ENCODE data around the gene ADAT2. TPM values are rescaled to one million over a fixed set of nuclear protein-coding genes. Genes with fewer than 3 reads are reported as not detected.
"Not testable (repeated sequence)": the region's sequence is repeated elsewhere in the genome, so short reads cannot be mapped to it uniquely, and the experiment has no call there.

The ADAT2 gene
- total RNA-seq, 1 experiment from 2014 or later = 9.9 TPM

- no peaks in the 10 kb centered on the region for H3K9me3 Mint-ChIP-seq (ENCODE audit: low read depth, unreplicated experiment)
- no peak for TF ChIP-seq CTCF (IDR thresholded peaks at IDR 0.05; ENCODE audit: unreplicated experiment)
- CTCF ChIA-PET = interaction anchor here (0.5 kb wide), 1 partner anchor 447 kb away, joined by 5 read pairs; no protein-coding TSS in a partner anchor
- H3K4me3 Mint-ChIP-seq (ENCODE audit: low read depth, unreplicated experiment) = no peak overlapping the region
- no peaks in the 10 kb centered on the region for H3K27me3 Mint-ChIP-seq (ENCODE audit: unreplicated experiment)
- no peak for DNase-seq
- intact Hi-C loops (cut with micrococcal nuclease; ENCODE audit: unreplicated experiment) = no loop called here
- no TSS peak for BruUV-seq (replicated peaks)
- no peaks in the 10 kb centered on the region for H3K4me1 Mint-ChIP-seq (ENCODE audit: low read depth, unreplicated experiment)
- no peaks in the 10 kb centered on the region for H3K36me3 Mint-ChIP-seq (ENCODE audit: insufficient read depth, unreplicated experiment)
- no peak overlapping the region for H3K27ac Mint-ChIP-seq (ENCODE audit: unreplicated experiment)
These were observed 28.1 kb upstream of the ADAT2 start for GRCh38 chr6:143478479-143479062.

DNA sequence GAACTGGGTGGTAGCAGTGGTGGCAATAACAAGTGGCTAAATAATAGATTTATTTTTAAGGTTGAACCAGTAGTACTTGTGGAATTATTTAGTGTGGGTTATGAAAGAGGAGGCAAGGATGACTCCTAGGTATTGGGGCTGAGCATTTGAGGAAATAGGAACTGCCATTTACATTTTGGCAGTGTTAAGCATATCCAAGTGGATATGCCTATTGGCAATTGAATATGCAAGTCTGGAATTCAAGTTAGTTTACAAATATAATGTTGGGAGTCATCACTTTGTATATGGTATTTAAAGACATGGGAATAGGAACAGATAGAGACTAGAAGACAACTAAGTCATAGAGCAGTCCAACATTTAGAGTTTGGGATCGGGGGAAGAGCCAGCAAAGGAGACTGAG is 26.1 kb upstream of the ADAT2 start:
- H3K36me3 Mint-ChIP-seq (ENCODE audit: insufficient read depth, unreplicated experiment) = no peaks in the 10 kb centered on the region
- CTCF ChIA-PET = no interaction called here
- BruUV-seq (replicated peaks) = no TSS peak

GRCh38 chr6:143471822-143472221 is 21.3 kb upstream of the ADAT2 start:
- BruUV-seq (replicated peaks) = no TSS peak
- no peak for TF ChIP-seq CTCF (IDR thresholded peaks at IDR 0.05; ENCODE audit: unreplicated experiment)
- Mint-ChIP-seq H3K9me3 (ENCODE audit: low read depth, unreplicated experiment) (no peaks in the 10 kb centered on the region), H3K36me3 (ENCODE audit: insufficient read depth, unreplicated experiment) (no peaks in the 10 kb centered on the region), H3K27me3 (ENCODE audit: unreplicated experiment) (no peaks in the 10 kb centered on the region), H3K4me1 (ENCODE audit: low read depth, unreplicated experiment) (no peaks in the 10 kb centered on the region), H3K4me3 (ENCODE audit: low read depth, unreplicated experiment) (no peak overlapping the region), H3K27ac (ENCODE audit: unreplicated experiment) (no peak overlapping the region)
- intact Hi-C loops (cut with micrococcal nuclease; ENCODE audit: unreplicated experiment) = no loop called here
- DNase-seq = no peak
- CTCF ChIA-PET = no interaction called here

More for the DNA sequence above, 26.1 kb upstream of the ADAT2 start:
- Mint-ChIP-seq H3K9me3 (ENCODE audit: low read depth, unreplicated experiment) (no peaks in the 10 kb centered on the region), H3K4me1 (ENCODE audit: low read depth, unreplicated experiment) (no peaks in the 10 kb centered on the region), H3K27me3 (ENCODE audit: unreplicated experiment) (no peaks in the 10 kb centered on the region), H3K27ac (ENCODE audit: unreplicated experiment) (no peak overlapping the region), H3K4me3 (ENCODE audit: low read depth, unreplicated experiment) (no peak overlapping the region)
- intact Hi-C loops (cut with micrococcal nuclease; ENCODE audit: unreplicated experiment) = no loop called here
- TF ChIP-seq CTCF (IDR thresholded peaks at IDR 0.05; ENCODE audit: unreplicated experiment) = no peak
- DNase-seq = no peak

- intact Hi-C loops (cut with micrococcal nuclease; ENCODE audit: unreplicated experiment); DNase-seq; H3K36me3 Mint-ChIP-seq (ENCODE audit: insufficient read depth, unreplicated experiment); H3K27ac Mint-ChIP-seq (ENCODE audit: unreplicated experiment); BruUV-seq (replicated peaks); H3K4me1 Mint-ChIP-seq (ENCODE audit: low read depth, unreplicated experiment); H3K9me3 Mint-ChIP-seq (ENCODE audit: low read depth, unreplicated experiment); H3K27me3 Mint-ChIP-seq (ENCODE audit: unreplicated experiment); H3K4me3 Mint-ChIP-seq (ENCODE audit: low read depth, unreplicated experiment); CTCF ChIA-PET: not testable (repeated sequence)
These were observed 18.3 kb upstream of the ADAT2 start for GRCh38 chr6:143468823-143469222.

DNA sequence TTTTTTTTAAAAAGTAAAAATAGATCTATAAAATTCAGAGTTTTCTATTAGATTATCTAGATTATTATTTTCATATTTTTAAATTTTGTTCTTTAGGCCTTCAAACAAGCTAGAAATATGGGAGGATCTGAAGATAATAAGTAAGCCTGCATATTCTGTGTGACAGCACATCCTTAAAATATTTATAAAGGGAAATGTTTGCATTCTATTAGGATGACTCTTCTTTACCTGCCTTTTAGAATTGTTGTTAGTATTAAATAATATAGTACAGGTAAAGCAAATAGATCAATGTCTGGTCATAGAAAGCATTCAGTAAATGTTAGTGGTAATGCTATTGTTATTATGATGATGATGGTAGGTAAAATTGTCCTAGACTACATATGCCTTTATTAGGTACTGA is 17.5 kb upstream of the ADAT2 start:
- Mint-ChIP-seq H3K4me3 (ENCODE audit: low read depth, unreplicated experiment) (no peak overlapping the region), H3K9me3 (ENCODE audit: low read depth, unreplicated experiment) (no peaks in the 10 kb centered on the region), H3K27me3 (ENCODE audit: unreplicated experiment) (no peaks in the 10 kb centered on the region), H3K36me3 (ENCODE audit: insufficient read depth, unreplicated experiment) (no peaks in the 10 kb centered on the region), H3K27ac (ENCODE audit: unreplicated experiment) (no peak overlapping the region), H3K4me1 (ENCODE audit: low read depth, unreplicated experiment) (no peaks in the 10 kb centered on the region)
- BruUV-seq (replicated peaks) = no TSS peak
- CTCF ChIA-PET = no interaction called here
- DNase-seq = no peak
- no peak for TF ChIP-seq CTCF (IDR thresholded peaks at IDR 0.05; ENCODE audit: unreplicated experiment)
- intact Hi-C loops (cut with micrococcal nuclease; ENCODE audit: unreplicated experiment) = no loop called here

Measured in Calu3 (cell line).